Measurements from ENCODE around the gene LYRM1.

LYRM1 gene

GRCh38 chr16:20954574-20954973 lies 54.0 kb downstream of the LYRM1 start:
- H3K9me3 ChIP-seq, result no peaks in the 10 kb centered on the region
- TF ChIP-seq CTCF (IDR thresholded peaks at IDR 0.05), result no peak
- no peaks in the 10 kb centered on the region for H3K36me3 ChIP-seq
- no peak for DNase-seq
- intact Hi-C loops (cut with DNase I; ENCODE audit: low total_unique reads), result no loop called here
- H3K4me3 ChIP-seq, result no peak overlapping the region
- H3K27me3 ChIP-seq, result no peaks in the 10 kb centered on the region
- H3K27ac ChIP-seq, result no peak overlapping the region
- H3K4me1 ChIP-seq, result peaks cover 0 to 11% (median 0%) of the 10 kb centered on the region in 4 donors

- intact Hi-C loops (cut with DNase I; ENCODE audit: low total_unique reads), result no loop called here
- TF ChIP-seq CTCF (IDR thresholded peaks at IDR 0.05), result no peak
- DNase-seq, result no peak
Measured at GRCh38 chr16:20956319-20956718, 55.7 kb downstream of the LYRM1 start.

GRCh38 chr16:20957153-20957552 lies 56.6 kb downstream of the LYRM1 start:
- no peaks in the 10 kb centered on the region for H3K36me3 ChIP-seq
- no peak overlapping the region for H3K4me3 ChIP-seq
- peaks cover 0 to 11% (median 0%) of the 10 kb centered on the region in 4 donors for H3K4me1 ChIP-seq
- intact Hi-C loops (cut with DNase I; ENCODE audit: low total_unique reads), result no loop called here
- no peaks in the 10 kb centered on the region for H3K9me3 ChIP-seq
- no peak for TF ChIP-seq CTCF (IDR thresholded peaks at IDR 0.05)
- no peak overlapping the region for H3K27ac ChIP-seq
- no peak for DNase-seq
- H3K27me3 ChIP-seq, result no peaks in the 10 kb centered on the region

More at GRCh38 chr16:20956319-20956718, 55.7 kb downstream of the LYRM1 start:
- Histone ChIP-seq H3K27ac (no peak overlapping the region), H3K36me3 (no peaks in the 10 kb centered on the region), H3K9me3 (no peaks in the 10 kb centered on the region), H3K27me3 (no peaks in the 10 kb centered on the region), H3K4me3 (no peak overlapping the region), H3K4me1 (peaks cover 0 to 11% (median 0%) of the 10 kb centered on the region in 4 donors)

GRCh38 chr16:20960899-20961298 lies 60.3 kb downstream of the LYRM1 start:
- no peak overlapping the region for H3K27ac ChIP-seq
- no peak overlapping the region for H3K4me3 ChIP-seq
- no peaks in the 10 kb centered on the region for H3K27me3 ChIP-seq
- DNase-seq, result no peak
- intact Hi-C loops (cut with DNase I; ENCODE audit: low total_unique reads), result no loop called here
- H3K36me3 ChIP-seq, result no peaks in the 10 kb centered on the region
- no peak for TF ChIP-seq CTCF (IDR thresholded peaks at IDR 0.05)
- H3K9me3 ChIP-seq, result no peaks in the 10 kb centered on the region
- H3K4me1 ChIP-seq, result no peaks in the 10 kb centered on the region

GRCh38 chr16:20968765-20969164 lies 68.2 kb downstream of the LYRM1 start:
- no peak for TF ChIP-seq CTCF (IDR thresholded peaks at IDR 0.05)
- no peak overlapping the region for H3K4me3 ChIP-seq
- H3K27me3 ChIP-seq, result no peaks in the 10 kb centered on the region
- H3K9me3 ChIP-seq, result no peaks in the 10 kb centered on the region
- H3K27ac ChIP-seq, result no peak overlapping the region
- H3K36me3 ChIP-seq, result no peaks in the 10 kb centered on the region
- intact Hi-C loops (cut with DNase I; ENCODE audit: low total_unique reads), result no loop called here
- no peak for DNase-seq
- H3K4me1 ChIP-seq, result no peaks in the 10 kb centered on the region

GRCh38 chr16:20969386-20969785 lies 68.8 kb downstream of the LYRM1 start:
- Histone ChIP-seq H3K27ac (no peak overlapping the region), H3K9me3 (no peaks in the 10 kb centered on the region), H3K4me1 (no peaks in the 10 kb centered on the region), H3K4me3 (no peak overlapping the region), H3K27me3 (no peaks in the 10 kb centered on the region), H3K36me3 (no peaks in the 10 kb centered on the region)
- no peak for DNase-seq
- intact Hi-C loops (cut with DNase I; ENCODE audit: low total_unique reads), result no loop called here
- no peak for TF ChIP-seq CTCF (IDR thresholded peaks at IDR 0.05)

All from tibial artery (tissue), 4 donors.